Stimulated activated CD8-positive, alpha-beta memory T cell treated with anti-CD3 and anti-CD28 coated beads, Interleukin-4, amount 100 ng/mL, for 48 hours (primary cell): ENCODE data around the gene TRIAP1.

ENCODE experiments used
- DNase-seq: peaks from one replicate; pipeline ENCODE4 v3.0.0-alpha.2; 2020

The TRIAP1 gene

GRCh38 chr12:120425797-120426196 is 20.4 kb downstream of the TRIAP1 start:
- DNase-seq: no peak

- no peak for DNase-seq
Observed at GRCh38 chr12:120422892-120423456, 23.2 kb downstream of the TRIAP1 start.

- no peak for DNase-seq
Observed at GRCh38 chr12:120421701-120422100, 24.5 kb downstream of the TRIAP1 start.

- DNase-seq: no peak
Observed at GRCh38 chr12:120417917-120418580, 28.1 kb downstream of the TRIAP1 start.

GRCh38 chr12:120416490-120417216 is 29.5 kb downstream of the TRIAP1 start:
- DNase-seq: no peak

- no peak for DNase-seq
Observed at GRCh38 chr12:120413901-120414695, 32.1 kb downstream of the TRIAP1 start.

GRCh38 chr12:120412421-120412820 is 33.8 kb downstream of the TRIAP1 start:
- DNase-seq: no peak

GRCh38 chr12:120408771-120409170 is 37.4 kb downstream of the TRIAP1 start:
- no peak for DNase-seq

GRCh38 chr12:120406553-120406952 is 39.6 kb downstream of the TRIAP1 start:
- no peak for DNase-seq

GRCh38 chr12:120406069-120406468 is 40.1 kb downstream of the TRIAP1 start:
- DNase-seq: no peak

- no peak for DNase-seq
Observed at GRCh38 chr12:120404271-120404670, 41.9 kb downstream of the TRIAP1 start.

- no peak for DNase-seq
Observed at GRCh38 chr12:120403869-120404268, 42.3 kb downstream of the TRIAP1 start.

GRCh38 chr12:120402217-120402616 is 44.0 kb downstream of the TRIAP1 start:
- DNase-seq: no peak

- no peak for DNase-seq
Observed at GRCh38 chr12:120399531-120399930, 46.7 kb downstream of the TRIAP1 start.

GRCh38 chr12:120397824-120398540 is 48.2 kb downstream of the TRIAP1 start:
- no peak for DNase-seq

- no peak for DNase-seq
Observed at GRCh38 chr12:120394483-120395367, 51.5 kb downstream of the TRIAP1 start.
